Brain microvascular endothelial cell (primary cell): ENCODE measurements around the gene SPRR1A.

ENCODE experiments used
- DNase-seq: peaks from one replicate; pipeline ENCODE4 v3.0.0-alpha.2; 2020
- H3K27ac ChIP-seq: fragments of 250-450 bp; sonication (Bioruptor Pico); 2 replicates; pipeline ENCODE4 v1.5.1; 2020; ENCODE audit warnings: mild to moderate bottlenecking, moderate library complexity
- H3K27me3 ChIP-seq: fragments of 250-450 bp; sonication (Bioruptor Pico); replicated peaks from 2 replicates; pipeline ENCODE4 v1.5.1; 2020; ENCODE audit warnings: mild to moderate bottlenecking
- H3K36me3 ChIP-seq: fragments of 250-450 bp; sonication (Bioruptor Pico); replicated peaks from 2 replicates; pipeline ENCODE4 v1.5.1; 2020; ENCODE audit warnings: mild to moderate bottlenecking
- H3K4me3 ChIP-seq: 2 replicates; pipeline ENCODE4 v1.5.1; 2011; ENCODE audit warnings: low read depth, mild to moderate bottlenecking, control low read depth, low read length, moderate library complexity
- CTCF ChIP-seq: IDR thresholded peaks from 2 replicates; pipeline ENCODE4 v1.5.1; 2011; ENCODE audit warnings: low read depth, mild to moderate bottlenecking, moderate library complexity, low read length, control low read depth, inconsistent platforms; ENCODE audit errors: missing control alignments
- in situ Hi-C: cut with HindIII; loops from 2 replicates; pipeline ENCODE4 v1.10.0; 2017; ENCODE audit warnings: low sequenced_read_pairs, low pct_ligation_motif_present

Gene SPRR1A

GRCh38 chr1:153035211-153035610 is 51.3 kb downstream of the SPRR1A start:
- H3K27ac ChIP-seq = no peak overlapping the region
- TF ChIP-seq CTCF = no peak
- in situ Hi-C loops = no loop called here

More at GRCh38 chr1:153035211-153035610, 51.3 kb downstream of the SPRR1A start:
- no peak for DNase-seq
- Histone ChIP-seq H3K27me3 (no peaks in the 10 kb centered on the region), H3K36me3 (no peaks in the 10 kb centered on the region), H3K4me3 (no peak overlapping the region)
